ENCODE results near the gene PIGL.
"Not testable (repeated sequence)": the region's sequence is repeated elsewhere in the genome, so short reads cannot be mapped to it uniquely, and the experiment has no call there.

The PIGL gene

DNA sequence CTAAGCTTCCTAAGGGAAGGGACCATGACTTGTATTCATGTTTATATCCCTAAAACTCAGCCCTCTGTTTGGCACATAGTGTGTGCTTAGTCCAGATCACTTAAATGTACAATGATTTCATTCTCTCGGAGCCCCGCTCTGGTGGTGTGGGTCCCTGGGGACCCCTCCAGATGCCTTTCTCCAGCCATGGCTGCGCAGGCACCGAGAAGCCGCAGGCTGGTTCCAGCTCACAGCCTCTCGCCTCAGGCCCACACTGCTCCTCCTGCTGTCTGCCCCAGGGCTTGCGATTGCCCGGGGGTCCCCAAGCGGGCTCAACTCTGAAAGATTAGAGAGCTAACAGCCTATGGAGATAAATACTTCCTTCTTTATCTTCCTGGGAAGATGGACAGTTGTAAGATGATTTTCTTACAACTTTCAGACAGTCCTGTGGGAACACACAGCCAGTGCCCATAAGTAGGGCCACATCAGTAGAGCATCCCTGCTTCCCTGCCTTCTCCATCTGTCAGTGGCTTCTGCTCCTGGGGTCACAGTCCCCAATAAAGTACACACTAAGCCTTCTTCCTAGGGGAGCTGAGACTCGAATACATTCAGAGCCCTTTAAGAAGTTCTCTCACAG, 70.0 kb downstream of the PIGL start:
- DNase-seq (ENCODE audit: low read depth) = peak; percentile 86
- H3K4me3 ChIP-seq (ENCODE audit: low read depth, low read length) = peak overlapping the region; percentile 64
- TF ChIP-seq, protein P1, sequence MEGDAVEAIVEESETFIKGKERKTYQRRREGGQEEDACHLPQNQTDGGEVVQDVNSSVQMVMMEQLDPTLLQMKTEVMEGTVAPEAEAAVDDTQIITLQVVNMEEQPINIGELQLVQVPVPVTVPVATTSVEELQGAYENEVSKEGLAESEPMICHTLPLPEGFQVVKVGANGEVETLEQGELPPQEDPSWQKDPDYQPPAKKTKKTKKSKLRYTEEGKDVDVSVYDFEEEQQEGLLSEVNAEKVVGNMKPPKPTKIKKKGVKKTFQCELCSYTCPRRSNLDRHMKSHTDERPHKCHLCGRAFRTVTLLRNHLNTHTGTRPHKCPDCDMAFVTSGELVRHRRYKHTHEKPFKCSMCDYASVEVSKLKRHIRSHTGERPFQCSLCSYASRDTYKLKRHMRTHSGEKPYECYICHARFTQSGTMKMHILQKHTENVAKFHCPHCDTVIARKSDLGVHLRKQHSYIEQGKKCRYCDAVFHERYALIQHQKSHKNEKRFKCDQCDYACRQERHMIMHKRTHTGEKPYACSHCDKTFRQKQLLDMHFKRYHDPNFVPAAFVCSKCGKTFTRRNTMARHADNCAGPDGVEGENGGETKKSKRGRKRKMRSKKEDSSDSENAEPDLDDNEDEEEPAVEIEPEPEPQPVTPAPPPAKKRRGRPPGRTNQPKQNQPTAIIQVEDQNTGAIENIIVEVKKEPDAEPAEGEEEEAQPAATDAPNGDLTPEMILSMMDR (IDR thresholded peaks at IDR 0.05; ENCODE audit: insufficient read depth, low read depth, low read length, missing control alignments) = peak; percentile 41

DNA sequence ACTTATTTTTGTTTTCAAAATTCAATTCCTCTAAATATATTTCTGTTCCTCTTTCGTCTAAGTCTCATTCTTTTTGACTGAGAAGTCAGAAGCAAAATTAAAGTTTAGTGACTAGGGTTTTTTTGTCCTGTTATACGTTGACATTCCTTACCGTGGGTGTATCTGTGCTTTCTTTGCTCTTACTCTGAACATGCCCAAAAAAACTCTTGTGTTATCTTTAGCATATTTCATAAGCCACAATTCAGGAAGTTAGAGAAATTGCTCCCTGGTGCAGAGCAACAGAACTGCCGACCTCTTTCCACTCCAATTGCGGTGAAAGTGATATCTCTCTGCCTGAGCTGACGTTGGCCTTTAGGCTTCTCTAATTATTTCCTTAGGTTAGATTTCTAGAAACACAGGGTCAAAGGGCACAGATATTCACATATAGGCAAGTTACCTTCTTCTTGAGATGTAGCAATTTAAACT, 70.6 kb downstream of the PIGL start:
- H3K4me3 ChIP-seq (ENCODE audit: low read depth, low read length) = peak overlapping the region; percentile 64
- peak; percentile 68 for DNase-seq (ENCODE audit: low read depth)
- TF ChIP-seq, protein P1 (IDR thresholded peaks at IDR 0.05; ENCODE audit: insufficient read depth, low read depth, low read length, missing control alignments) = no peak

DNA sequence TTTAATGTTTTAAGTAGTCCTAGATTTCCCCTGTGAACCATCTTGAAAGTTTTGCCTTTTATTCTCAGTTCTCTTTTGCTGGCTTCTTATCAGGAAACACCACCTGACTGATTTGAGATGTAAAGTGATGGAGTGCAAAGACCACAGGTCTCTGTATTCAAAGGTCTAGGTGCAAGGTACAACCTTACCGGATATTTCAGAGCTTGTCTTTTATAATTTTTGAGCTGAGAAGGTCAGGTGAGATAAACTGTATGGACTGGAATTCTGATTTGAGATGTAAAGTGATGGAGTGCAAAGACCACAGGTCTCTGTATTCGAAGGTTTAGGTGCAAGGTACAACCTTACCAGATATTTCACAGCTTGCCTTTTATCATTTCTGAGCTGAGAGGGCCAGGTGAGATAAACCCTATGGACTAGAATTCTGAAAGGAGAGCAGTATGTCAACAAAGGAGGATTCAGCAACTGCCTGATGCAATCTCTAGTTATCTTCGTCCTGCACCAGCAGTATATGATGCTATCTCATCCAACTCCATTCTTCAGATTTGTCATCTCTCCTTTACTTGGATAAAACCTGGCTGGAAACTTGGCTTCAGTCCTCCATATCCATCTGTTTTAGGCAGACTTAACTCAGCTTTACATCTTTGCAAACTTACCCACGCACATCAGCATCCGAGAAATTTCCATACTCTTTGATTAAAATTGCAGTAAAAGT, 72.0 kb downstream of the PIGL start:
- peak; percentile 24 for DNase-seq (ENCODE audit: low read depth)
- no peak overlapping the region for H3K4me3 ChIP-seq (ENCODE audit: low read depth, low read length)
- TF ChIP-seq, protein P1 (IDR thresholded peaks at IDR 0.05; ENCODE audit: insufficient read depth, low read depth, low read length, missing control alignments) = no peak

DNA sequence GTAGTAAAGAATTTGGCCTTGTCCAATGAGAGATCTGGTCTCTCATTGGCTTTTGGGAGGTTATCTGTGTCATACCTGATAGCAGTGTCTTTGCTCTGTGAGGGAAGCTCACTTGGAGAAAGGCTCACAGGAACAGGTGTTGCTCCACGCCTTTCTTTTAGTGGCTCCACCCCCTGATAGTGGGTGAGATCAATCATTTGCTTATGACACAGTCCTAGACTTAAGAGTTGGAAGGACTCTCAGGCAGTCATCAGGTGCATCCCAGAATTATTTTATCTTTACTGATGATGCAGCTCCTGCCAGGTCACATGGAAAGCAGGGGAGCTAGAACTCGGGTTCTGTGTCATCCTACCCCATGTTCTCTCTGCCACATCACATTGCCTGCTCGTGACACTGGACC, 76.9 kb downstream of the PIGL start:
- no peak overlapping the region for H3K4me3 ChIP-seq (ENCODE audit: low read depth, low read length)
- TF ChIP-seq, protein P1 (IDR thresholded peaks at IDR 0.05; ENCODE audit: insufficient read depth, low read depth, low read length, missing control alignments) = no peak
- no peak for DNase-seq (ENCODE audit: low read depth)

DNA sequence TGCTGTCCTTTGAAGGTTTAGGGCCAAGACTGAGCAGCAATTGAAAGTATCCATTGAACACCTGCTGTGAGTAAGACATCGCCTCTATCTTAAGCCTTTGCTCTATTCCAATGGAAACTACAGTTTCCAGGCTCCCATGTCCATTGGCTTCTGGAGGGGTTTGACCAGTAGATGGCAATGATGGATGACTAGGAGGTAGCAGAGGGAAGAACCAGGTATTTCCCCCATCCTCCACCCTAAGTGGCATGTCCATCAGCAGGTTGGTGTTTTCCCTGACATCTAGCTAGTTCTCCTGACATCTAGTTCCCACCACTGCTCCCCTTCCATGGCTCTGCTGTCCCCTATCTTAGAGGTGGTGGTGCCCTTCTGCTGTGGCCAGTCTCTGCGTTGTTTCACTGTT, 77.5 kb downstream of the PIGL start:
- TF ChIP-seq, protein P1 (IDR thresholded peaks at IDR 0.05; ENCODE audit: insufficient read depth, low read depth, low read length, missing control alignments) = no peak
- H3K4me3 ChIP-seq (ENCODE audit: low read depth, low read length) = no peak overlapping the region
- DNase-seq (ENCODE audit: low read depth) = no peak

DNA sequence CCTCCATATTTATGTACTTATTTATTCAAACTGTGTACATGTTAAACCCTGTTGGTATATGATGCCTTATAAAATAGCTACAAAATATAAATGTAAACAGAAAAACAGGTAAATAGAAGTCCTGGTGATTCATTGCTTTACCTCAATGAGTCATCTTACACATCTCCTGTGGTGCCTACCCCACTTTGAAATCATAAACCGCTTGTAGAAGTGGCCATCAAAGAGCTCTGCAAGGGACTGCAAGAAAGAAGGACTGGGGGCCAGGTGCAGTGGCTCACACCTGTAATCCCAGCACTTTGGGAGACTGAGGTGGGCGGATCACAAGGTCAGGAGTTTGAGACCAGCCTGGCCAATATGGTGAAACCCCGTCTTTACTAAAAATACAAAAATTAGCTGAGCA, 79.1 kb downstream of the PIGL start:
- DNase-seq (ENCODE audit: low read depth) = peak; percentile 27
- not testable (repeated sequence) for H3K4me3 ChIP-seq (ENCODE audit: low read depth, low read length)

DNA sequence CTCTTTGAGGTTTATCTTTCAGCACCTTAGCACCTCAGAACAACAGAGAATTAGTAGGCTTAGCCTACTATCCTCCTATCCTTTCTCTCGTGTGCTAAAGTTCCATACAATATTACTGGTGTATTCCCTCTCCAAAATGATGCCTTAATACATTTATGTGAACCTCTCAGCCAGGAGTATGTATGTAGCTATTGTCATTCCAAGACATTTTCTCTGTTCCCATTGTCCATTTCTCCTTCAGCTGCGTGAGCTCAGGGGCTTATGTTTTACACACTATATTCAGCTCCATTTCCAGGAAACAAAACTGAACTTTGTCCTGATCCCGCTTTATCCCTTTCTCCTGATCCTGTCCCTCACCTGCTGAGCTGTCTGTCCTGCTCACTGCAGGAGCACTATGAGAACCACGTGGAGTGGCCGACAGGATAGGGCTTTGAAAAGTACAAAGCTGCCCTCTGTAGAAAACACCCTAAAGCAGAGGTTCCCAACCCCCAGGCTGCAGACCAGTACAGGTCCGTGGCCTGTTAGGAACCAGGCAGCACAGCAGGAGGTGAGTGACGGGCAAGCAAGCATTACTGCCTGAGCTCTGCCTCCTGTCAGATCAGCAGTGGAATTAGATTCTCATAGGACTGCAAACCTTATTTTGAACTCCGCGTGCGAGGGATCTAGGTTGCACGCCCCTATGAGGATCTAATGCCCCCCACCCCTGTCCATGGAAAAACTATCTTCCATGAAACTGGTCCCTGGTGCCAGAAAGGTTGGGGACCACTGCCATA, 80.5 kb downstream of the PIGL start:
- TF ChIP-seq, protein P1 (IDR thresholded peaks at IDR 0.05; ENCODE audit: insufficient read depth, low read depth, low read length, missing control alignments) = no peak
- no peak overlapping the region for H3K4me3 ChIP-seq (ENCODE audit: low read depth, low read length)
- DNase-seq (ENCODE audit: low read depth) = no peak

All from GM12865 (cell line).